ENCODE results near the gene CDC42EP5.
"Not testable (repeated sequence)": the region's sequence is repeated elsewhere in the genome, so short reads cannot be mapped to it uniquely, and the experiment has no call there.

CDC42EP5 gene
- 0 reads per million in 3 donors for total RNA-seq

GRCh38 chr19:54473071-54473891 is at the start of gene CDC42EP5:
CDC42EP5 (minus strand) TSS chr19:54473296; CDS start chr19:54465547, 7,749 bp downstream.
- Histone ChIP-seq H3K27me3 (replicated peaks; ENCODE audit: control insufficient read depth, insufficient read depth, low read length, poor library complexity, severe bottlenecking) (peaks cover 18% of the 10 kb centered on the region), H3K4me1 (ENCODE audit: control insufficient read depth, insufficient read depth, low read length, poor library complexity, severe bottlenecking) (peaks cover 11% of the 10 kb centered on the region), H3K9me3 (ENCODE audit: control insufficient read depth, low read length) (no peaks in the 10 kb centered on the region), H3K36me3 (ENCODE audit: control insufficient read depth, insufficient read depth, low read length) (no peaks in the 10 kb centered on the region), H3K4me3 (ENCODE audit: insufficient read depth, low read depth, low read length, poor library complexity, severe bottlenecking) (no peak within 1 kb of the TSS), H3K27ac (ENCODE audit: insufficient read depth, low read length, poor library complexity, severe bottlenecking) (no peak within 1 kb of the TSS)
- DNase-seq: no peak

DNA sequence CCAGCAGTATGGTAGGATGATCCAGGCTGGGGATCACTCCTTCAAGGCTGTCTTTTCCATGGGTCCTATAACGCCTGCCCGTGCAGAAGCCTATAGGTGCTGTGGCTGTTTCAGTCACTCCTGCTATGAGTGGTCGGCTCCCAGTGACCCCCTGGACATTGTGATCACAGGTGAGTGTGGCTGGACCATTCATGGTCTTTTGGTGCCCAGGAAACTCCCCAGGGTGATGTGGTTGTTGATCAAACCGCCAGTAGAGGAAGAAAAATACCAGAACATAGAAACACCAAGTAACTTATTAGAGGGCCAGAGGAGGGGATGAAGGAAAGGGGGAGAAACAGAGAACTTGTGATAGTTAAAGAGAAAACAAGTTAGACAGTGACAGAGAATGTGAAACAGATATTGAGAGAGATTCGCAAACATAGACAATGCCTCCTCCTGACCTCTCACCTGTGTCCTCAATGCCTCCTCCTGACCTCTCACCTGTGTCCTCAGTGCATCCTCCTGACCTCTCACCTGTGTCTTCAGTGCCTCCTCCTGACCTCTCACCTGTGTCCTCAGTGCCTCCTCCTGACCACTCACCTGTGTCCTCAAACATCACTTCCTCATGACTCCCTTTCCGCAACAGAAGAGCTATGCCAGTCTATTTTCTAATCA is 48.9 kb upstream of the CDC42EP5 start:
- H3K27me3 ChIP-seq (replicated peaks; ENCODE audit: control insufficient read depth, insufficient read depth, low read length, poor library complexity, severe bottlenecking): no peaks in the 10 kb centered on the region
- no peaks in the 10 kb centered on the region for H3K36me3 ChIP-seq (ENCODE audit: control insufficient read depth, insufficient read depth, low read length)
- H3K27ac ChIP-seq (ENCODE audit: insufficient read depth, low read length, poor library complexity, severe bottlenecking): no peak overlapping the region
- no peaks in the 10 kb centered on the region for H3K9me3 ChIP-seq (ENCODE audit: control insufficient read depth, low read length)
- DNase-seq: no peak
- peaks cover 7% of the 10 kb centered on the region for H3K4me1 ChIP-seq (ENCODE audit: control insufficient read depth, insufficient read depth, low read length, poor library complexity, severe bottlenecking)
- H3K4me3 ChIP-seq (ENCODE audit: insufficient read depth, low read depth, low read length, poor library complexity, severe bottlenecking): no peak overlapping the region

GRCh38 chr19:54521022-54521859 is 48.1 kb upstream of the CDC42EP5 start:
- Histone ChIP-seq H3K27ac (ENCODE audit: insufficient read depth, low read length, poor library complexity, severe bottlenecking) (no peak overlapping the region), H3K27me3 (replicated peaks; ENCODE audit: control insufficient read depth, insufficient read depth, low read length, poor library complexity, severe bottlenecking) (no peaks in the 10 kb centered on the region), H3K4me1 (ENCODE audit: control insufficient read depth, insufficient read depth, low read length, poor library complexity, severe bottlenecking) (peaks cover 7% of the 10 kb centered on the region), H3K36me3 (ENCODE audit: control insufficient read depth, insufficient read depth, low read length) (no peaks in the 10 kb centered on the region), H3K9me3 (ENCODE audit: control insufficient read depth, low read length) (no peaks in the 10 kb centered on the region), H3K4me3 (ENCODE audit: insufficient read depth, low read depth, low read length, poor library complexity, severe bottlenecking) (no peak overlapping the region)
- DNase-seq: no peak

DNA sequence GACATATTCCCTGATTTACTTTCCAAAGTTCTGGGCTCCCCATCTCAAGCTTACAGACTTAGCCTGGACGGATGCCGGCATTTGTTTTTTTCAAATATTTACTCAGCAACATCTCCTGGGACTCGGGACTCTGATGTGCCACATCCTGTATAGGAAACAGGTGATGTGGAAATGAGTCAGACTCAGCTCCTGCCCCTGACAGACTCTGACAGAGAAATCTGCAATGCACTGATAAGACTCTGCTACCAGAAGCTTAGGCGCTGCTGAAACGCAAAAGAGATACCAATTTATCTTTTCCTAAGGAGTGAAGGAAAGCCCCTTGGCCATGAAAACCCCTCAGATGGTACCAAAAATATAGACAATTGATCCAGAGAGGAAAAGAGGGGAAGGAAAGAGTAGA is 45.7 kb upstream of the CDC42EP5 start:
- Histone ChIP-seq H3K4me1 (ENCODE audit: control insufficient read depth, insufficient read depth, low read length, poor library complexity, severe bottlenecking) (peaks cover 7% of the 10 kb centered on the region), H3K27me3 (replicated peaks; ENCODE audit: control insufficient read depth, insufficient read depth, low read length, poor library complexity, severe bottlenecking) (peaks cover 4% of the 10 kb centered on the region), H3K4me3 (ENCODE audit: insufficient read depth, low read depth, low read length, poor library complexity, severe bottlenecking) (no peak overlapping the region), H3K27ac (ENCODE audit: insufficient read depth, low read length, poor library complexity, severe bottlenecking) (no peak overlapping the region), H3K36me3 (ENCODE audit: control insufficient read depth, insufficient read depth, low read length) (no peaks in the 10 kb centered on the region), H3K9me3 (ENCODE audit: control insufficient read depth, low read length) (no peaks in the 10 kb centered on the region)
- DNase-seq: no peak

- peaks cover 7% of the 10 kb centered on the region for H3K4me1 ChIP-seq (ENCODE audit: control insufficient read depth, insufficient read depth, low read length, poor library complexity, severe bottlenecking)
- H3K9me3 ChIP-seq (ENCODE audit: control insufficient read depth, low read length): no peaks in the 10 kb centered on the region
- peak in 1 of 3 donors; percentile 15 for DNase-seq
- no peak overlapping the region for H3K4me3 ChIP-seq (ENCODE audit: insufficient read depth, low read depth, low read length, poor library complexity, severe bottlenecking)
- peaks cover 4% of the 10 kb centered on the region for H3K27me3 ChIP-seq (replicated peaks; ENCODE audit: control insufficient read depth, insufficient read depth, low read length, poor library complexity, severe bottlenecking)
- no peak overlapping the region for H3K27ac ChIP-seq (ENCODE audit: insufficient read depth, low read length, poor library complexity, severe bottlenecking)
- no peaks in the 10 kb centered on the region for H3K36me3 ChIP-seq (ENCODE audit: control insufficient read depth, insufficient read depth, low read length)
Observed at GRCh38 chr19:54517483-54517882, 44.4 kb upstream of the CDC42EP5 start.

DNA sequence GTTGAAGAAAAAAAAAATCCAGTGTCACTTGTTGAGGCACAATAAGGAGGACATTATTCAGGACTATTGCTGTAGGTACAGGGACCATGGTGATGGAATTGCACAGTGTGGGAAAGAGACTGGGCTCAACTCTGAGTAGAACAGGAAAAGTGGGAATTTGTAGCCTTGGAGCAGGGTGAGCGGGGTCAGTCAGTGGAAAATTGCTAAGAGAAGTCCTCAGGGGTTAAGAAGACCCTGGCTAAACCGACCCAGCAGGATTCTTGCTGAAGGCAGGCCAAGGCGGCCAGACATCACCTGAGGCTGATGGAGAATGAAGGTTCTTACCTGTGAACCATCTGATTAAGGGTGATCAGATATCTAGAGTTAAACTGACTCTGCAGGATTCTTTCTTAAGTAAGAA is 42.1 kb upstream of the CDC42EP5 start:
- no peaks in the 10 kb centered on the region for H3K4me1 ChIP-seq (ENCODE audit: control insufficient read depth, insufficient read depth, low read length, poor library complexity, severe bottlenecking)
- H3K27ac ChIP-seq (ENCODE audit: insufficient read depth, low read length, poor library complexity, severe bottlenecking): no peak overlapping the region
- DNase-seq: no peak
- H3K9me3 ChIP-seq (ENCODE audit: control insufficient read depth, low read length): no peaks in the 10 kb centered on the region
- H3K36me3 ChIP-seq (ENCODE audit: control insufficient read depth, insufficient read depth, low read length): no peaks in the 10 kb centered on the region
- peaks cover 4% of the 10 kb centered on the region for H3K27me3 ChIP-seq (replicated peaks; ENCODE audit: control insufficient read depth, insufficient read depth, low read length, poor library complexity, severe bottlenecking)
- no peak overlapping the region for H3K4me3 ChIP-seq (ENCODE audit: insufficient read depth, low read depth, low read length, poor library complexity, severe bottlenecking)

DNA sequence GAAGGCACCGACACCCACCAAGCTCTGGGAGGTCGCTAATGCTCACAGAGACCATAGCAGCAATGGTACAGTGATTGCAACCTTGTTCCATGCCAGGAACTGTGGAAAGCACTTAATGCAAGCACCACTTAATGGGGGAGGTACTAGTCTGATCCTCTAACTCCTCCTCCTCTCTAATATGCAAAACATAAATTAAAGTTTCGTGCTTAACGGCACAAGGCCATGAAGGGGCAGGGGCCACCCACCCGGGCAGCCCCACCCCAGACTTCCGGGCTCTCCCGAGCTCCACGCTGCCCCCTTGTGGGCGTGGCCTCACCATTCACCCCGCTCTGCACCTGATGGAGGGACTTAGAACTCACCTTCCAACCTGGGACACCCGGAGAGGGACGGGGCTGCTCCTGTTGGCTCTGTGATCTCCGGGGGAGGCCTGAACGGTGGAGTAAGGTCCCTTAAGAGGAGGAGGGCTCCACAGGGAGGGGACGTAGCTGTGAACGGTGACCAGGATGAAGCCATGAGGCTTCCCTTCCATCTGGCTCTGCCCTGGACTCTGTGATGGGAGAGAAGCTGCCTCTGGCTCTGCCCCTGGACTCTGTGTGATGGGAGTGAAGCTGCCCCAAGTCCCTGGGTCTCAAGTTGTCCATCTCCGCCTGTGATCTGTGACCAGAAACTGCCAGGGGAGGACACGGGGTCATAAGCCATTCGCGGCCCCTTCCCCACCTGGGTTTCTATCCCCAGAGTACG is 36.3 kb upstream of the CDC42EP5 start:
- H3K27ac ChIP-seq (ENCODE audit: insufficient read depth, low read length, poor library complexity, severe bottlenecking); H3K27me3 ChIP-seq (replicated peaks; ENCODE audit: control insufficient read depth, insufficient read depth, low read length, poor library complexity, severe bottlenecking); H3K36me3 ChIP-seq (ENCODE audit: control insufficient read depth, insufficient read depth, low read length); H3K9me3 ChIP-seq (ENCODE audit: control insufficient read depth, low read length); H3K4me3 ChIP-seq (ENCODE audit: insufficient read depth, low read depth, low read length, poor library complexity, severe bottlenecking); DNase-seq; H3K4me1 ChIP-seq (ENCODE audit: control insufficient read depth, insufficient read depth, low read length, poor library complexity, severe bottlenecking): not testable (repeated sequence)

GRCh38 chr19:54508487-54508886 is 35.4 kb upstream of the CDC42EP5 start:
- H3K36me3 ChIP-seq (ENCODE audit: control insufficient read depth, insufficient read depth, low read length); H3K27me3 ChIP-seq (replicated peaks; ENCODE audit: control insufficient read depth, insufficient read depth, low read length, poor library complexity, severe bottlenecking); H3K4me3 ChIP-seq (ENCODE audit: insufficient read depth, low read depth, low read length, poor library complexity, severe bottlenecking); H3K4me1 ChIP-seq (ENCODE audit: control insufficient read depth, insufficient read depth, low read length, poor library complexity, severe bottlenecking); H3K27ac ChIP-seq (ENCODE audit: insufficient read depth, low read length, poor library complexity, severe bottlenecking); DNase-seq; H3K9me3 ChIP-seq (ENCODE audit: control insufficient read depth, low read length): not testable (repeated sequence)

- H3K36me3 ChIP-seq (ENCODE audit: control insufficient read depth, insufficient read depth, low read length): no peaks in the 10 kb centered on the region
- no peak overlapping the region for H3K4me3 ChIP-seq (ENCODE audit: insufficient read depth, low read depth, low read length, poor library complexity, severe bottlenecking)
- no peak for DNase-seq
- no peaks in the 10 kb centered on the region for H3K4me1 ChIP-seq (ENCODE audit: control insufficient read depth, insufficient read depth, low read length, poor library complexity, severe bottlenecking)
- H3K27ac ChIP-seq (ENCODE audit: insufficient read depth, low read length, poor library complexity, severe bottlenecking): no peak overlapping the region
- no peaks in the 10 kb centered on the region for H3K9me3 ChIP-seq (ENCODE audit: control insufficient read depth, low read length)
- H3K27me3 ChIP-seq (replicated peaks; ENCODE audit: control insufficient read depth, insufficient read depth, low read length, poor library complexity, severe bottlenecking): peaks cover under 1% of the 10 kb centered on the region
Observed at GRCh38 chr19:54507824-54508223, 34.7 kb upstream of the CDC42EP5 start.
